Measurements from ENCODE around the gene GPR107.

Gene GPR107

GRCh38 chr9:130147198-130147597 lies 93.5 kb downstream of the GPR107 start:
- ATAC-seq, result no peak
- TF ChIP-seq ZC3H10 (CRISPR knock-in tag; IDR thresholded peaks at IDR 0.05) (no peak), ZFP3 (CRISPR knock-in tag; IDR thresholded peaks at IDR 0.05) (no peak), TSHZ2 (CRISPR knock-in tag; IDR thresholded peaks at IDR 0.05) (no peak), BACH2 (CRISPR knock-in tag; IDR thresholded peaks at IDR 0.05; ENCODE audit: borderline replicate concordance) (no peak), ESRRG (CRISPR knock-in tag; IDR thresholded peaks at IDR 0.05) (no peak), GLIS3 (CRISPR knock-in tag; IDR thresholded peaks at IDR 0.05) (no peak), ZNF70 (CRISPR knock-in tag; IDR thresholded peaks at IDR 0.05) (no peak), POU6F1 (CRISPR knock-in tag; IDR thresholded peaks at IDR 0.05; ENCODE audit: borderline replicate concordance, low read depth) (no peak), PATZ1 (CRISPR knock-in tag; IDR thresholded peaks at IDR 0.05; ENCODE audit: borderline replicate concordance) (no peak), ZNF565 (CRISPR knock-in tag; conservative IDR thresholded peaks at IDR 0.05; ENCODE audit: low read depth) (no peak), ISL1 (CRISPR knock-in tag; IDR thresholded peaks at IDR 0.05) (no peak), CSDC2 (CRISPR knock-in tag; IDR thresholded peaks at IDR 0.05) (no peak), TCF4 (CRISPR knock-in tag; IDR thresholded peaks at IDR 0.05; ENCODE audit: borderline replicate concordance) (no peak), ZFP30 (CRISPR knock-in tag; IDR thresholded peaks at IDR 0.05) (no peak), TOX (CRISPR knock-in tag; IDR thresholded peaks at IDR 0.05; ENCODE audit: borderline replicate concordance) (no peak), ZNF8 (CRISPR knock-in tag; IDR thresholded peaks at IDR 0.05) (no peak)

- ATAC-seq, result no peak
- TF ChIP-seq ZFP3 (CRISPR knock-in tag; IDR thresholded peaks at IDR 0.05) (no peak), ZNF565 (CRISPR knock-in tag; conservative IDR thresholded peaks at IDR 0.05; ENCODE audit: low read depth) (no peak), RARB (CRISPR knock-in tag; IDR thresholded peaks at IDR 0.05) (no peak), PATZ1 (CRISPR knock-in tag; IDR thresholded peaks at IDR 0.05; ENCODE audit: borderline replicate concordance) (no peak), CSDC2 (CRISPR knock-in tag; IDR thresholded peaks at IDR 0.05) (no peak), BACH2 (CRISPR knock-in tag; IDR thresholded peaks at IDR 0.05; ENCODE audit: borderline replicate concordance) (no peak), ZFP30 (CRISPR knock-in tag; IDR thresholded peaks at IDR 0.05) (no peak), ARNTL (CRISPR knock-in tag; IDR thresholded peaks at IDR 0.05; ENCODE audit: borderline replicate concordance, low read depth) (no peak), ZNF8 (CRISPR knock-in tag; IDR thresholded peaks at IDR 0.05) (no peak), TCF4 (CRISPR knock-in tag; IDR thresholded peaks at IDR 0.05; ENCODE audit: borderline replicate concordance) (no peak), PPARA (CRISPR knock-in tag; IDR thresholded peaks at IDR 0.05; ENCODE audit: borderline replicate concordance) (no peak), TSHZ2 (CRISPR knock-in tag; IDR thresholded peaks at IDR 0.05) (no peak), OSR1 (CRISPR knock-in tag; IDR thresholded peaks at IDR 0.05) (no peak), CREB5 (CRISPR knock-in tag; IDR thresholded peaks at IDR 0.05; ENCODE audit: low read depth) (no peak), ZNF70 (CRISPR knock-in tag; IDR thresholded peaks at IDR 0.05) (no peak), TOX (CRISPR knock-in tag; IDR thresholded peaks at IDR 0.05; ENCODE audit: borderline replicate concordance) (no peak), ZC3H10 (CRISPR knock-in tag; IDR thresholded peaks at IDR 0.05) (no peak), SNAI2 (CRISPR knock-in tag; IDR thresholded peaks at IDR 0.05) (no peak), ESRRG (CRISPR knock-in tag; IDR thresholded peaks at IDR 0.05) (no peak), CSRNP3 (CRISPR knock-in tag; IDR thresholded peaks at IDR 0.05) (no peak)
These were observed 94.2 kb downstream of the GPR107 start for GRCh38 chr9:130147910-130148309.
